HG03521 (cell line): Measurements from ENCODE around the gene CBR3.

Experiments used
- ATAC-seq: cut with Tn5 transposase; IDR thresholded peaks from one replicate; pipeline ENCODE4 v1.9.1; 2021; ENCODE audit warnings: mild to moderate bottlenecking, moderate library complexity; ENCODE audit not compliant: unreplicated experiment

CBR3 gene

GRCh38 chr21:36149788-36150711, 15.2 kb downstream of the CBR3 start:
- ATAC-seq = no peak

- no peak for ATAC-seq
These were observed 20.9 kb downstream of the CBR3 start for GRCh38 chr21:36155603-36156338.

- peak; percentile 86 for ATAC-seq
These were observed 21.5 kb downstream of the CBR3 start for GRCh38 chr21:36156339-36156814.

- peak; percentile 15 for ATAC-seq
These were observed 22.2 kb downstream of the CBR3 start, which contains the start of gene DOP1B for GRCh38 chr21:36156815-36157670. DOP1B (plus strand) TSS chr21:36156824; CDS start chr21:36164734, 7,910 bp downstream.

DNA sequence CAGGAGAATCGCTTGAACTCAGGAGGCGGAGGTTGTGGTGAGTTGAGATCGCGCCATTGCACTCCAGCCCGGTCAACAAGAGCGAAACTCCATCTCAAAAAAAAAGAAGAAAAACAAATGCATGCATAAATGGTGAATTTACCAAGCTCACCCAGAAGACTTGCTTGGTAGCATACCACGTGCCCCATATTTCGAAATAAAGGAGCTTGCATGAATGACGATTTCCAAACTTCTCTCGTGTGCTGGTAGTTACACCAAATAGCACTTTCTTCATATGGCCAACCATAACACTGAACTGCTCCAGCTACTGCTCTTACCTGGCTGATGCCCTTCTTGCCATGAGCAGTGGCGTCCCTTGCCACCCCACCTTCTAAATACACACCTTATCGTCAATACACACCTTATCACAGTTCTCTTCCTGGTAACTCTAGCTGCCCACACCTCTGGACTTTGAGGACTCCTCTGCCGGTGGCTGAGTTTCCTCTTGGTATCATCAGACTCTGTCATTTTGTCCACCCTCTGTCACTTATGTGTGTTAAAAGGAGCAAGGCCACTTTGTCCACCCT, 24.6 kb downstream of the CBR3 start:
- ATAC-seq = no peak

GRCh38 chr21:36160850-36161178, 25.9 kb downstream of the CBR3 start:
- ATAC-seq = no peak

- ATAC-seq = no peak
These were observed 27.8 kb downstream of the CBR3 start for GRCh38 chr21:36162631-36163030.

- ATAC-seq = no peak
These were observed 29.2 kb downstream of the CBR3 start for GRCh38 chr21:36163750-36164741.

DNA sequence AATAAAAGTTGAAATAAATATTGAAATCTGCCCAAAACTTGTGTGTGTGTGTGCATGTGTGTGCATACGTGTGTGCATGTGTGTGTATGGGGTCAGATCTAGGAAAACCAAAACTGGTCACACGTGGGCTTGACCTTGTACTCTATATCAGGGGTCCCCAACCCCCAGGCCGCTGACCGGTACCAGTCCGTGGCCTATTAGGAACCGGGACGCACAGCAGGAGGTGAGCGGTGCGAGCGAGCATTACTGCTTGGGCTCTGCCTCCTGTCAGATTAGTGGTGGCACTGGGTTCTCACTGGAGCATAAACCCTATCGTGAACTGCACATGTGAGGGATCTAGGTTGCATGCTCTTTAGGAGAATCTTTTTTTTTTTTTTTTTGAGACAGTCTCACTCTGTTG, 30.5 kb downstream of the CBR3 start:
- ATAC-seq = no peak

GRCh38 chr21:36166705-36167104, 31.8 kb downstream of the CBR3 start:
- no peak for ATAC-seq

DNA sequence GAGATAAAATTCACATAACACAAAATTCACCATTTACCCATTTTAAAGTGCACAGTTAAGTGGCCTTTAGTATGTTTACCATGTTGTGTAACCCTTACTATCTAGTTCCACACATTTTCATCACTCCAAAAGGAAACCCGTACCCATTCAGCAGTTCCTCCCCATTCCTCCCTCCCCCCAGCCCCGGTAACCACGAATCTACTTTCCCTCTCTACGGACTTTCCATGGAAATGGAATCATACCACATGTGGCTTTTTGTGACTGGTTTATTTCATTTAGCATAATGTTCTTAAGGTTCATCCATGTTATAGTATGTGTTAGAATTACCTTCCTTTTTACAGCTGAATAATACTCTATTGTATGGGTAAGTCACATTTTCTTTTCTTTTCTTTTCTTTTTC, 32.7 kb downstream of the CBR3 start:
- no peak for ATAC-seq

- no peak for ATAC-seq
These were observed 34.7 kb downstream of the CBR3 start for GRCh38 chr21:36169470-36170128.

- ATAC-seq = no peak
These were observed 35.9 kb downstream of the CBR3 start for GRCh38 chr21:36170823-36171222.

GRCh38 chr21:36171336-36171735, 36.5 kb downstream of the CBR3 start:
- no peak for ATAC-seq

- no peak for ATAC-seq
These were observed 37.0 kb downstream of the CBR3 start for GRCh38 chr21:36171741-36172331.

- ATAC-seq = no peak
These were observed 39.9 kb downstream of the CBR3 start for GRCh38 chr21:36174780-36175179.

- no peak for ATAC-seq
These were observed 41.1 kb downstream of the CBR3 start for GRCh38 chr21:36175771-36176565.

DNA sequence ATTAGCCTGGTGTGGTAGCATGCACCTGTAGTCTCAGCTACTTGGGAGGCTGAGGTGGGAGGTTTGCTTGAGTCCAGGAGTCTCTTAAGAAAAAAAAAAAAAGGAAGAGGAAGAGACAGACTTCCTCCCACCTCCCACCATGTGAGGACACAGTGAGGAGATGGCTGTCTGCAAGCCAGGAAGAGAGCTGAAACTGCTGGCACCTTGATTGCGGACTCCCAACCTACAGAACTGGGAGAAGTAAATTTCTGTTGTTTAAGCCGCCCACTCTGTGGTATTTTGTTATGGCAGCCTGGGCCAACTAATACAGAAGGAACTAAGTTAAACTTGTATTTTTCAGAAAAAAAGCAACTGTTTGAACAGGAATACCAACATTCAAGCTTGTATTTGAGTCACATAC, 43.5 kb downstream of the CBR3 start:
- ATAC-seq = no peak
